Measurements from ENCODE around the gene MFAP3.

Gene MFAP3

GRCh38 chr5:154038707-154039457 lies at the start of gene MFAP3, which contains the start of gene FAM114A2:
MFAP3 (plus strand) TSS chr5:154038967; CDS start chr5:154049723, 10,756 bp downstream.
FAM114A2 (minus strand) TSS chr5:154038910; CDS start chr5:154034953, 3,957 bp downstream.
- no peaks in the 10 kb centered on the region for H3K36me3 ChIP-seq (ENCODE audit: insufficient read depth, low read length)
- peaks cover 18% of the 10 kb centered on the region for H3K4me1 ChIP-seq (ENCODE audit: control insufficient read depth, insufficient read depth, low read length, unreplicated experiment)
- no peaks in the 10 kb centered on the region for H3K27me3 ChIP-seq (ENCODE audit: insufficient read depth, low read length)
- H2AFZ ChIP-seq (ENCODE audit: low read length, unreplicated experiment): peak within 1 kb of the TSS; percentile 99
- peak within 1 kb of the TSS; percentile 99 for H3K4me3 ChIP-seq (ENCODE audit: low read depth, low read length)
- H3K79me2 ChIP-seq (ENCODE audit: control insufficient read depth, insufficient read depth, low read length, unreplicated experiment): peaks cover 56% of the 10 kb centered on the region
- H3K27ac ChIP-seq (ENCODE audit: low read depth, low read length): peak within 1 kb of the TSS; percentile 71

GRCh38 chr5:153991168-153991567 lies 47.6 kb upstream of the MFAP3 start:
- no peaks in the 10 kb centered on the region for H3K79me2 ChIP-seq (ENCODE audit: control insufficient read depth, insufficient read depth, low read length, unreplicated experiment)
- H3K4me1 ChIP-seq (ENCODE audit: control insufficient read depth, insufficient read depth, low read length, unreplicated experiment): no peaks in the 10 kb centered on the region
- H3K27me3 ChIP-seq (ENCODE audit: insufficient read depth, low read length): no peaks in the 10 kb centered on the region
- no peak overlapping the region for H2AFZ ChIP-seq (ENCODE audit: low read length, unreplicated experiment)
- H3K4me3 ChIP-seq (ENCODE audit: low read depth, low read length): no peak overlapping the region
- no peak overlapping the region for H3K27ac ChIP-seq (ENCODE audit: low read depth, low read length)
- peaks cover 5% of the 10 kb centered on the region; the same call in 1 of the 2 replicates for H3K36me3 ChIP-seq (ENCODE audit: insufficient read depth, low read length)

DNA sequence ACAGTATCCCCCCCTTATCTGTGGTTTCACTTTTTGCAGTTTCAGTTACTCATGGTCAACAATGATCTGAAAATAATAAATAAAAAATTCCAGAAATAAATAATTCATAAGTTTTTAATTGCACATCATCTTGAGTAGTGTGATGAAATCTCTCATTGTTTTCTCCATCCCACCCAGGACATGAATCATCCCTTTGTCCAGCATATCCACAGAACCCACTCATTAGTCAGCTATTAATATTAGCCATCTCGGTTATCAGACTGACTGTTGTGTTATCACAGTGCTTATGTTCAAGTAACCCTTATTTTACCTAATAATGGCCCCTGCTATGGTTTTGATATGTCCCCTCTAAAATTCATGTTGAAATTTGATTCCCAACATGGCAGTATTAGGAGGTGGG lies 40.8 kb upstream of the MFAP3 start:
- peaks cover 15% of the 10 kb centered on the region for H3K36me3 ChIP-seq (ENCODE audit: insufficient read depth, low read length)
- no peak overlapping the region for H3K27ac ChIP-seq (ENCODE audit: low read depth, low read length)
- H3K4me3 ChIP-seq (ENCODE audit: low read depth, low read length): no peak overlapping the region
- peaks cover 5% of the 10 kb centered on the region for H3K4me1 ChIP-seq (ENCODE audit: control insufficient read depth, insufficient read depth, low read length, unreplicated experiment)
- no peak overlapping the region for H2AFZ ChIP-seq (ENCODE audit: low read length, unreplicated experiment)
- no peaks in the 10 kb centered on the region for H3K27me3 ChIP-seq (ENCODE audit: insufficient read depth, low read length)
- H3K79me2 ChIP-seq (ENCODE audit: control insufficient read depth, insufficient read depth, low read length, unreplicated experiment): no peaks in the 10 kb centered on the region

DNA sequence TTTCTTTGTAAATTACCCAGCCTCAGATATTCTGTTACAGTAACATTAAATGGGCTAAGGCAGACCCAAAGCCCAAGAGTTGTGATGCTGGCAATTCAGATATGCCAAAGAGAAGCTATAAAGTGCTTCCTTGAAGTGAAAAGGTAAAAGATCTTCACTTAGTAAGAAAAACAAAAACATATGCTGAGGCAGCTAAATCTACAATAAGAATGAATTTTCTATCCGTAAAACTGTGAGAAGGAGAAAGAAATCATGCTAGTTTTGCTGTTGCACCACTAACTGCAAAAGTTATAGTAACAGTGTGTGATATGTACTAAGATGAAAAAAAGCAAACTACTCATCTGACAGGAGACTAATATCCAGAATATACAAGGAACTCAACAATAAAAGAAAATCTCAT lies 40.0 kb upstream of the MFAP3 start:
- H3K4me1 ChIP-seq (ENCODE audit: control insufficient read depth, insufficient read depth, low read length, unreplicated experiment): peaks cover 5% of the 10 kb centered on the region
- H3K36me3 ChIP-seq (ENCODE audit: insufficient read depth, low read length): peaks cover 15% of the 10 kb centered on the region
- H2AFZ ChIP-seq (ENCODE audit: low read length, unreplicated experiment): no peak overlapping the region
- no peaks in the 10 kb centered on the region for H3K79me2 ChIP-seq (ENCODE audit: control insufficient read depth, insufficient read depth, low read length, unreplicated experiment)
- H3K27ac ChIP-seq (ENCODE audit: low read depth, low read length): no peak overlapping the region
- no peaks in the 10 kb centered on the region for H3K27me3 ChIP-seq (ENCODE audit: insufficient read depth, low read length)
- H3K4me3 ChIP-seq (ENCODE audit: low read depth, low read length): no peak overlapping the region

DNA sequence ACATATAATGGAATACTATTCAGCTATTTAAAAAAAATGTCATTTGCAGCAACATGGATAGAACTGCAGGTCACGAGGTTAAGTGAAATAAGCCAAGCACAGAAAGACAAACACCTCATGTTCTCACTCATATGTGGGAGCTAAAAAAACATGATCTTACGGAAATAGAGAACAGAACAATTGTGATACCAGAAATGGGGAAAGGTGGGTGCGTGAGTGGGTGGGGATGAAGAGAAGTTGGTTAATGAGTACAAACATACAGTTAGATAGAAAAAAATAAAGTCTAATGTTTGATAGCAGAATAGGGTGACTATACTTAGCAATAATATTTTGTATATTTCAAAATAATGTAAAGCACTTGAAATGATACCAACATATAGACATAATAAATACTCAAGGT lies 38.8 kb upstream of the MFAP3 start:
- Histone ChIP-seq H3K79me2 (ENCODE audit: control insufficient read depth, insufficient read depth, low read length, unreplicated experiment) (no peaks in the 10 kb centered on the region), H3K36me3 (ENCODE audit: insufficient read depth, low read length) (peaks cover 9% of the 10 kb centered on the region), H2AFZ (ENCODE audit: low read length, unreplicated experiment) (no peak overlapping the region), H3K27me3 (ENCODE audit: insufficient read depth, low read length) (no peaks in the 10 kb centered on the region), H3K4me1 (ENCODE audit: control insufficient read depth, insufficient read depth, low read length, unreplicated experiment) (peaks cover 5% of the 10 kb centered on the region), H3K4me3 (ENCODE audit: low read depth, low read length) (no peak overlapping the region), H3K27ac (ENCODE audit: low read depth, low read length) (no peak overlapping the region)

DNA sequence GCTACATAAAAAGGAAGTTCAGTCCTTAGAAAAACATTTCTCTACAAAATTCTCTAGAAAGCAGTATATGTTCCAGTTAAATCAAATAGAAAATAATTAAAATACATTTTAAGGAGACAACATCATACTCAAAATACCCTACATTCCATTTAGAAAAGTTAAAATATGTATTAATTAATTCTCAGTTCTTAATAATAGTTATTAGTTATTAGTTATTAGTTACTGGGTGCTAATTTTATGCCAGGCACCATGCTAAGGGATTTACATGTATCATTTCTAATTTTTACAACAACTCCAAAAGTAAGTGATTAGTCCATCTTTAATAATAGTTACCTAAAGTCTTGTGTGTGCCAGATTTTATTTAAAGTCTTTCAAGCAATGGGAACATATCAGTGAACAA lies 38.1 kb upstream of the MFAP3 start:
- no peak overlapping the region for H3K4me3 ChIP-seq (ENCODE audit: low read depth, low read length)
- H3K36me3 ChIP-seq (ENCODE audit: insufficient read depth, low read length): peaks cover 9% of the 10 kb centered on the region
- no peaks in the 10 kb centered on the region for H3K79me2 ChIP-seq (ENCODE audit: control insufficient read depth, insufficient read depth, low read length, unreplicated experiment)
- no peak overlapping the region for H3K27ac ChIP-seq (ENCODE audit: low read depth, low read length)
- H3K27me3 ChIP-seq (ENCODE audit: insufficient read depth, low read length): no peaks in the 10 kb centered on the region
- no peak overlapping the region for H2AFZ ChIP-seq (ENCODE audit: low read length, unreplicated experiment)
- H3K4me1 ChIP-seq (ENCODE audit: control insufficient read depth, insufficient read depth, low read length, unreplicated experiment): peaks cover 5% of the 10 kb centered on the region

DNA sequence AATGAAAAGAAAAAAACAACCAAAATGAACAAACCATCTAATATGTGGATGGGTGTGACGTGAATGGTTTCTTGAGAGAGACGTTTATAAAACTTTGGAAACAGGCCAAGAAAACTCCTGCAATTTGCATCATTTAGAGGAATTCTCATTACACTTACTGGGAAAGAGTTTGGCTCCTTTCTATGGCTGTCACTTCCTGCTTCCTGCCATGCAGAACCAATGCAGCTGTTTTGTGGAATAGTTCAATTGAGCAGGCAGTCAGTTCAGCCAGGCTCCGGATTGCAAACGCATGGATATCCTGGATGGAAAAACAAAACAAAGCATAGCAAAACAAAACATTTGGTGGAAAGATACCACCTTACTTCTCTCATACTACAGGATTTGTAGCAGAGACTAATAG lies 36.7 kb upstream of the MFAP3 start:
- H2AFZ ChIP-seq (ENCODE audit: low read length, unreplicated experiment): no peak overlapping the region
- peaks cover 5% of the 10 kb centered on the region for H3K4me1 ChIP-seq (ENCODE audit: control insufficient read depth, insufficient read depth, low read length, unreplicated experiment)
- no peaks in the 10 kb centered on the region for H3K79me2 ChIP-seq (ENCODE audit: control insufficient read depth, insufficient read depth, low read length, unreplicated experiment)
- H3K36me3 ChIP-seq (ENCODE audit: insufficient read depth, low read length): peaks cover 7% of the 10 kb centered on the region
- H3K4me3 ChIP-seq (ENCODE audit: low read depth, low read length): no peak overlapping the region
- H3K27ac ChIP-seq (ENCODE audit: low read depth, low read length): no peak overlapping the region
- no peaks in the 10 kb centered on the region for H3K27me3 ChIP-seq (ENCODE audit: insufficient read depth, low read length)

- Histone ChIP-seq H3K79me2 (ENCODE audit: control insufficient read depth, insufficient read depth, low read length, unreplicated experiment) (no peaks in the 10 kb centered on the region), H3K27me3 (ENCODE audit: insufficient read depth, low read length) (no peaks in the 10 kb centered on the region), H2AFZ (ENCODE audit: low read length, unreplicated experiment) (no peak overlapping the region), H3K27ac (ENCODE audit: low read depth, low read length) (no peak overlapping the region), H3K4me3 (ENCODE audit: low read depth, low read length) (no peak overlapping the region), H3K36me3 (ENCODE audit: insufficient read depth, low read length) (0 out of 2 replicates have a peak, but pooled peaks cover 4% of the 10 kb centered on the region), H3K4me1 (ENCODE audit: control insufficient read depth, insufficient read depth, low read length, unreplicated experiment) (peaks cover 5% of the 10 kb centered on the region)
Measured at GRCh38 chr5:154002511-154003020, 36.2 kb upstream of the MFAP3 start.

DNA sequence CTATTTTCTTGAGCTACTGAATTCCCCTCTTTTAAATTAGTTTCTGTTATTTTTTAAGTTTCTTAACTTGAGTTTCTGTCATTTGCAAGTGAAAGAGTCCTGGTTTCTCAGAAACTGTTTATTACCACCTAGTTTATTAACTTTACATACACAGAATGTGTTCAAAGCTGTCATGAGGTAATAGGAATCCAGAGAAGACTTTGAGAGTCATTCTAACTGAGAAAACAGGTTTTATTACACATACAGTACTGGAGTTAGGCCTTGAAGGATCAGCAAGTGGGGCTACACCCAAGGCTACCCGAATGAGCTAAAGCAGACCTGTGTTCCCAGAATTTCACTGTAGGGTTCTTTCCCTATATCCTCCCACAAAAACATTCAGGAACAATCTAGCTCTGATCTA lies 33.1 kb upstream of the MFAP3 start:
- Histone ChIP-seq H3K4me1 (ENCODE audit: control insufficient read depth, insufficient read depth, low read length, unreplicated experiment) (peaks cover 3% of the 10 kb centered on the region), H3K27me3 (ENCODE audit: insufficient read depth, low read length) (no peaks in the 10 kb centered on the region), H3K27ac (ENCODE audit: low read depth, low read length) (no peak overlapping the region), H2AFZ (ENCODE audit: low read length, unreplicated experiment) (no peak overlapping the region), H3K4me3 (ENCODE audit: low read depth, low read length) (no peak overlapping the region), H3K79me2 (ENCODE audit: control insufficient read depth, insufficient read depth, low read length, unreplicated experiment) (no peaks in the 10 kb centered on the region), H3K36me3 (ENCODE audit: insufficient read depth, low read length) (no peaks in the 10 kb centered on the region)

GRCh38 chr5:154010660-154011059 lies 28.1 kb upstream of the MFAP3 start:
- Histone ChIP-seq H3K36me3 (ENCODE audit: insufficient read depth, low read length) (0 out of 2 replicates have a peak, but pooled peaks cover 6% of the 10 kb centered on the region), H3K27me3 (ENCODE audit: insufficient read depth, low read length) (no peaks in the 10 kb centered on the region), H2AFZ (ENCODE audit: low read length, unreplicated experiment) (no peak overlapping the region), H3K4me1 (ENCODE audit: control insufficient read depth, insufficient read depth, low read length, unreplicated experiment) (peaks cover 7% of the 10 kb centered on the region), H3K4me3 (ENCODE audit: low read depth, low read length) (no peak overlapping the region), H3K79me2 (ENCODE audit: control insufficient read depth, insufficient read depth, low read length, unreplicated experiment) (no peaks in the 10 kb centered on the region), H3K27ac (ENCODE audit: low read depth, low read length) (no peak overlapping the region)
